ENCODE measurements around the gene CDH23.

CDH23 gene

GRCh38 chr10:71382028-71382427 is 14.7 kb upstream of the CDH23 start:
- Histone ChIP-seq H3K36me3 (ENCODE audit: control insufficient read depth, insufficient read depth, low read length) (no peaks in the 10 kb centered on the region), H3K27me3 (ENCODE audit: control insufficient read depth, insufficient read depth, low read length) (no peaks in the 10 kb centered on the region), H3K9me3 (ENCODE audit: control insufficient read depth, low read length) (no peaks in the 10 kb centered on the region), H3K27ac (no peak overlapping the region), H3K79me2 (no peaks in the 10 kb centered on the region), H3K9ac (no peak overlapping the region), H3K4me3 (ENCODE audit: low read depth, low read length) (no peak overlapping the region), H2AFZ (no peak overlapping the region), H3K4me2 (ENCODE audit: low read length) (no peak overlapping the region), H3K4me1 (peaks cover under 1% of the 10 kb centered on the region)
- TF ChIP-seq, protein P1, sequence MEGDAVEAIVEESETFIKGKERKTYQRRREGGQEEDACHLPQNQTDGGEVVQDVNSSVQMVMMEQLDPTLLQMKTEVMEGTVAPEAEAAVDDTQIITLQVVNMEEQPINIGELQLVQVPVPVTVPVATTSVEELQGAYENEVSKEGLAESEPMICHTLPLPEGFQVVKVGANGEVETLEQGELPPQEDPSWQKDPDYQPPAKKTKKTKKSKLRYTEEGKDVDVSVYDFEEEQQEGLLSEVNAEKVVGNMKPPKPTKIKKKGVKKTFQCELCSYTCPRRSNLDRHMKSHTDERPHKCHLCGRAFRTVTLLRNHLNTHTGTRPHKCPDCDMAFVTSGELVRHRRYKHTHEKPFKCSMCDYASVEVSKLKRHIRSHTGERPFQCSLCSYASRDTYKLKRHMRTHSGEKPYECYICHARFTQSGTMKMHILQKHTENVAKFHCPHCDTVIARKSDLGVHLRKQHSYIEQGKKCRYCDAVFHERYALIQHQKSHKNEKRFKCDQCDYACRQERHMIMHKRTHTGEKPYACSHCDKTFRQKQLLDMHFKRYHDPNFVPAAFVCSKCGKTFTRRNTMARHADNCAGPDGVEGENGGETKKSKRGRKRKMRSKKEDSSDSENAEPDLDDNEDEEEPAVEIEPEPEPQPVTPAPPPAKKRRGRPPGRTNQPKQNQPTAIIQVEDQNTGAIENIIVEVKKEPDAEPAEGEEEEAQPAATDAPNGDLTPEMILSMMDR (IDR thresholded peaks at IDR 0.05), result no peak

DNA sequence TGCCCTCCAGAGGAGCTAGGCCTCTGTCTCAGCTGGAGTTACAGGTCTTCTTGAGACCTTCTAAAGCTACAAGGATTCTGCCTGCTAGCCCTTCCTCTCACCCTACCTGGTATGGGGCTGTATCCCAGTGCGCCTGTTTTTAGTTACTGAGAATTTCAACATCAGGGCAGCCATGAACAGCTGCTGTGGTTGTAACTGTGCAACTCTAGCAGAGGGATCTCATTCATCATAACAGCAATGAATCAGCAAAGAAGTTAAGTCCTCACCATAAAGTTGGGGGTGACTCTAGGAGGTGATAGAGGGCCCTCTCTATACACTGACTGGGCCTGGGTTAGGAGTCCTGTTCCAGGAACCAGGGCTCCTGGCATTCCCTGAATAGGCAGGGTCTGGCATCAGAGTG is 14.0 kb upstream of the CDH23 start:
- no peak overlapping the region for H2AFZ ChIP-seq
- no peak overlapping the region for H3K4me2 ChIP-seq (ENCODE audit: low read length)
- no peaks in the 10 kb centered on the region for H3K36me3 ChIP-seq (ENCODE audit: control insufficient read depth, insufficient read depth, low read length)
- no peaks in the 10 kb centered on the region for H3K79me2 ChIP-seq
- no peaks in the 10 kb centered on the region for H3K27me3 ChIP-seq (ENCODE audit: control insufficient read depth, insufficient read depth, low read length)
- H3K9ac ChIP-seq, result no peak overlapping the region
- no peaks in the 10 kb centered on the region for H3K9me3 ChIP-seq (ENCODE audit: control insufficient read depth, low read length)
- no peak overlapping the region for H3K27ac ChIP-seq
- TF ChIP-seq, protein P1 (IDR thresholded peaks at IDR 0.05), result no peak
- H3K4me3 ChIP-seq (ENCODE audit: low read depth, low read length), result no peak overlapping the region
- H3K4me1 ChIP-seq, result no peaks in the 10 kb centered on the region

- Histone ChIP-seq H2AFZ (no peak overlapping the region), H3K4me2 (ENCODE audit: low read length) (no peak overlapping the region), H3K9ac (no peak overlapping the region), H3K79me2 (no peaks in the 10 kb centered on the region), H3K4me1 (no peaks in the 10 kb centered on the region), H3K4me3 (ENCODE audit: low read depth, low read length) (no peak overlapping the region), H3K9me3 (ENCODE audit: control insufficient read depth, low read length) (no peaks in the 10 kb centered on the region), H3K36me3 (ENCODE audit: control insufficient read depth, insufficient read depth, low read length) (no peaks in the 10 kb centered on the region), H3K27me3 (ENCODE audit: control insufficient read depth, insufficient read depth, low read length) (no peaks in the 10 kb centered on the region), H3K27ac (no peak overlapping the region)
- TF ChIP-seq, protein P1 (IDR thresholded peaks at IDR 0.05), result peak; percentile 88
These were observed 12.6 kb upstream of the CDH23 start for GRCh38 chr10:71383972-71384687.

GRCh38 chr10:71388171-71388570 is 8.5 kb upstream of the CDH23 start:
- Histone ChIP-seq H3K9me3 (ENCODE audit: control insufficient read depth, low read length) (no peaks in the 10 kb centered on the region), H3K9ac (no peak overlapping the region), H3K4me1 (no peaks in the 10 kb centered on the region), H3K27ac (no peak overlapping the region), H3K79me2 (no peaks in the 10 kb centered on the region), H3K36me3 (ENCODE audit: control insufficient read depth, insufficient read depth, low read length) (no peaks in the 10 kb centered on the region), H2AFZ (no peak overlapping the region), H3K4me3 (ENCODE audit: low read depth, low read length) (no peak overlapping the region), H3K27me3 (ENCODE audit: control insufficient read depth, insufficient read depth, low read length) (no peaks in the 10 kb centered on the region), H3K4me2 (ENCODE audit: low read length) (no peak overlapping the region)
- TF ChIP-seq, protein P1 (IDR thresholded peaks at IDR 0.05), result no peak
